HG03460 (cell line): ENCODE data around the gene ZNF28.
"Not testable (repeated sequence)": the region's sequence is repeated elsewhere in the genome, so short reads cannot be mapped to it uniquely, and the experiment has no call there.

Experiments
- ATAC-seq: cut with Tn5 transposase; IDR thresholded peaks from one replicate; pipeline ENCODE4 v1.9.1; 2021; ENCODE audit not compliant: unreplicated experiment

ZNF28 gene

DNA sequence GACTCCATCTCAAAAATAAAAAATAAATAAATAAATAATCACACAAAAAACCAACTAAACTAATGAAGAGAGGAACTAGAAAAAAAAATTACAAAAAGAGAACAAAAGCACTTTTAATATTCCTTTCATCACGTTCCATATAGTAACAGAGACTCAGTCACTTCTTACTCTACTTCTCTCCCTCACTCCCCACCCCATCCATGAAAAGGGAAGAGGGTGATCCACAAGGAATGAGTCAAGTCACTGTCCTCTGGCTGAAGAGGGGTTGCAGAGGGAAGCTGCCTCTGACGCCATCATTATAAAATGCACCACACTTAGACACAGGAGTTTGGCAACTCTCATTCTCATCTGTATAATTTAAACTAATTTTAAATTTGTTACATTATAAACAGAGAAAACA, 38.6 kb downstream of the ZNF28 start:
- ATAC-seq = not testable (repeated sequence)

DNA sequence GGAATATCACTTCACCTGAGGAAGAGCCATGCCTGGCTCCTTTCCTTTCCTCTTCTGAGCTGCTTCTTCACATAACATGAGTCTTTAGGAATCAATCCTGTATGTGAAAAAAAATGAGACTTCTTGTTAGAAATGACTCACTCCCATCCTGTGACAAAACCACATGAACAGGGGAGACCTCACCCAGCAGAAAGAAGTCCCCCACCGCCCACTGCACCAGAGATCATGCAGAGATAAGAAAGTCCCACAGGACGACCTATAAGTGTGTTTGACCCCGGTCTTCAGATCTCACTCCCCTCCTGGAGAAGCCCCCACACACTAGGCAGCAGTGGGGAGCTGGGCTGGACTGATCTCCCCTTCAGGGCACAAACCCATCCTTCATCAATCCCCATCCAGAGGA, 42.6 kb downstream of the ZNF28 start:
- no peak for ATAC-seq

DNA sequence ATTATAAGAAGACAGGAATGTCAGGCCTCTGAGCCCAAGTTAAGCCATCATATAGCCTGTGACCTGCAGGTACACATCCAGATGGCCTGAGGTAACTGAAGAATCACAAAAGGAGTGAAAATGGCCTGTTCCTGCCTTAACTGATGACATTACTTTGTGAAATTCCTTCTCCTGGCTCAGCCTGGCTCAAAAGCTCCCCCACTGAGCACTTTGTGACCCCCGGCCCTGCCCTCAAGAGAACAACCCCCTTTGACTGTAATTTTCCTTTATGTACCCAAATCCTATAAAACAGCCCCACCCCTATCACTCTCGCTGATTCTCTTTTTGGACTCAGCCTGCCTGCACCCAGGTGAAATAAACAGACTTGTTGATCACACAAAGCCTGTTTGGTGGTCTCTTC, 65.0 kb downstream of the ZNF28 start:
- ATAC-seq = not testable (repeated sequence)

DNA sequence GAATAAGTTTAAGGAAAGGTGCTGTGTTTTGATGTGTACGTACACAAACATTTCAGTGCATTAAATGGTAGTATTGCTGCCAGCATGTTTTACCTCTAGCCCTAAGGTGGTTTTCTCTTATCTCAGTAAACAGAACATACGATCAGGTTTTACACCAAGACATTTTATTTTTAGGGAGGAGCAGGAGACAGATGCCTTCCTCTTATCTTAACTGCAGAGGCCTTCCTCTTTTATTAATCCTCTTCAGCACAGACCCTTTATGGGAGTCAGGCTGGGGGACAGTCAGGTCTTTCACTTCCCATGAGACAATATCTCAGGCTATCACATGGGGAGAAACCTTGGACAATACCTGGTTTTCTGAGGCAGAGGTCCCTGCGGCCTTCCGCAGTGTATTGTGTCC, 71.7 kb downstream of the ZNF28 start:
- no peak for ATAC-seq

DNA sequence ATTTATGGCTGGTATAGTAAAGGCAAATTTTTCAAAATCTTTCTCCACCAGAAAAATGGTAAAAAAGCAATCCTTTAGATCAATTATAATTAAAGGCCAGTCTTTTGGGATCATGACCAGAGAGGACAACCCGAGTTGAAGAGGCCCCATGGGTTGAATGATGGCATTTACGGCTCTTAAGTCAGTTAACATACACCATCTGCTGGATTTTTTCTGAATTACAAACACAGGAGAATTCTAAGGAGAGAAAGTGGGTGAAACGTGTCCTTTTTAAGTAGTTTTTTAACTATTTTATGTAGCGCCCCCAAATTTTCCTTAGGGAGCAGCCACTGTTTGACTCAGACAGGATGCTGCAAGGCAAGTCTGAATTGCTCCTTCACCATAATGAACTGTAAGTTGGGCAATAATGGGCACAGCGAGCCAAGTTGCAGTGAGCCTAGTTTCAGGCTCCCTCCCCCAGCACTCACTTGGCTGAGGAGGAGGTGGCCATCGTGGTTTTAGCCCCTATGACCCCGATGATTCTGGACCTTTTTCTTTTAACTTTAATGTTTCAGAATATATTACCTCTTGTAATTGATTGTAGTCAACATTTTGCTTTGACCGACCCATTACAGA, 73.0 kb downstream of the ZNF28 start:
- ATAC-seq = no peak
